Activated CD4-positive, alpha-beta memory T cell treated with anti-CD3 and anti-CD28 coated beads for 36 hours (primary cell): ENCODE data around the gene SREK1IP1. TPM values are rescaled to one million over a fixed set of nuclear protein-coding genes. Genes with fewer than 3 reads are reported as not detected.
"Not testable (repeated sequence)": the region's sequence is repeated elsewhere in the genome, so short reads cannot be mapped to it uniquely, and the experiment has no call there.

Experiments
- CTCF ChIA-PET: fragments of 350-600 bp; sonication (Branson Sonifier 250); formaldehyde crosslinking; loops from one replicate; lab custom pipeline; 2021; ENCODE audit warnings: antibody characterized with exemption, inconsistent platforms; lab: Charles Lee
- POLR2A ChIA-PET: fragments of 350-600 bp; sonication (Branson Sonifier 250); formaldehyde crosslinking; loops from one replicate; lab custom pipeline; 2021; ENCODE audit warnings: antibody characterized with exemption; lab: Charles Lee
- DNase-seq: peaks from one replicate; pipeline ENCODE4 v3.0.0-alpha.2; 2020
- H3K27ac Mint-ChIP-seq: one replicate; pipeline ENCODE4 v1.8.0; 2021; ENCODE audit warnings: mixed read lengths
- H3K27me3 Mint-ChIP-seq: one replicate; pipeline ENCODE4 v1.8.0; 2021; ENCODE audit warnings: mixed read lengths
- H3K36me3 Mint-ChIP-seq: one replicate; pipeline ENCODE4 v1.8.0; 2021; ENCODE audit warnings: mixed read lengths
- H3K4me1 Mint-ChIP-seq: one replicate; pipeline ENCODE4 v1.8.0; 2021; ENCODE audit warnings: low read depth, mixed read lengths
- H3K4me3 Mint-ChIP-seq: one replicate; pipeline ENCODE4 v1.8.0; 2021; ENCODE audit warnings: mild to moderate bottlenecking, mixed read lengths
- H3K9me3 Mint-ChIP-seq: one replicate; pipeline ENCODE4 v1.8.0; 2021; ENCODE audit warnings: mixed read lengths
- intact Hi-C: fragments of 100-400 bp; cut with micrococcal nuclease; formaldehyde crosslinking; loops from one replicate; pipeline ENCODE4 v1.15.1; 2023
- total RNA-seq, 2 experiments: library from RNA; stranded (reverse); gene quantifications; one replicate each; pipeline ENCODE4 v1.2.3, GENCODE V29; 2021

Gene SREK1IP1
- total RNA-seq, 2 experiments from 2014 or later: 20.2 to 24.3 TPM

DNA sequence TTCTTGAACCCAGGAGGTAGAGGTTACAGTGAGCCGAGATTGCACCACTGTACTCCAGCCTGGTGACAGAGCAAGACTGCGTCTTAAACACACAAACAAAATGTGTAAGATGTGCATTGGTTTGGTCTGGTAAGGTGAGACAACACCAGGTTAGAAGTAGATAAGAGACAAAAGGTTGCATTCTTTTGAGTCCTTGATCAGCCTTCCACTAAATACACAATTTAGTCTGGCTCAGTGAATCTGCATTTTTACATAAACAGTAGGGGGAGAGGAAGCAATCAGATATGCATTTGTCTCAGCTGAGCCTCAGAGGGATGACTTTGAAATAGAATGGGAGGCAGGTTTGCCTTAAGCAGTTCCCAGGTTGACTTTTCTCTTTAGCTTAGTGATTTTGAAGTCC is 62.4 kb downstream of the SREK1IP1 start:
- H3K36me3 Mint-ChIP-seq, H3K27ac Mint-ChIP-seq, H3K4me3 Mint-ChIP-seq, DNase-seq, intact Hi-C loops, H3K27me3 Mint-ChIP-seq, H3K4me1 Mint-ChIP-seq, CTCF ChIA-PET, H3K9me3 Mint-ChIP-seq: not testable (repeated sequence)
- POLR2A ChIA-PET: interaction anchor here (0.6 kb wide), 1 partner anchor 26 kb away, joined by 4 read pairs; no protein-coding TSS in a partner anchor

DNA sequence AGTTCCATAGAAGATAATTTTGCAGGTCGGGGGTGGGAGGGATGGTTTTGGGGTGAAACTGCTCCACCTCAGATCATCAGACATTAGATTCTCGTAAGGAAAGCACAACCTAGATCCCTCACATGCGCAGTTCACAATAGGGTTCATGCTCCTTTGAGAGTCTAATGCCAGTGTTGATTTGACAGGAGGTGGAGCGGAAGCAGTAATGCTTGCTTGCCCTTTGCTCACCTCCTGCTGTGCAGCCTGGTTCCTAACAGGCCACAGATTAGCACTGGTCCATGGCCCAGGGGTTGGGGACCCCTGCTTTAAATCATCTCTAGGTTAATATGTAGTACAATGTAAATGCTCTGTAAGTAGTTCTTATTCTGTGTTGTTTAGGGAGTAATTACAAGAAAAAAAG is 67.7 kb downstream of the SREK1IP1 start:
- ChIA-PET CTCF (no interaction called here), POLR2A (no interaction called here)
- Mint-ChIP-seq H3K36me3 (peaks cover 3% of the 10 kb centered on the region), H3K27ac (no peak overlapping the region), H3K27me3 (peaks cover 6% of the 10 kb centered on the region), H3K4me1 (no peaks in the 10 kb centered on the region), H3K4me3 (no peak overlapping the region), H3K9me3 (peaks cover 11% of the 10 kb centered on the region)
- DNase-seq: no peak
- intact Hi-C loops: no loop called here

DNA sequence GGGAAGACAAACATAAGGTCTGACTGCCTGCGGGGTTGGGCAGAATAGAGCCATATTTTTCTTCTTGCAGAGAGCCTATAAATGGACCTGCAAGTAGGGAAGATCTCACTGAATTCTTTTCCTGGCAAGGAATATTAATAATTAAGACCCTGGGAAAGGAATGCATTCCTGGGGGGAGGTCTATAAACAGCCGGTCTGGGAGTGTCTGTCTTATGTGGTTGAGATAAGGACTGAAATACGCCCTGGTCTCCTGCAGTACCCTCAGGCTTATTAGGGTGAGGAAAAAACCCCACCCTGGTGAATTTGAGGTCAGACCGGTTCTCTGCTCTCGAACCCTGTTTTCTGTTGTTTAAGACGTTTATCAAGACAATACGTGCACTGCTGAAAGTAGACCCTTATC is 72.1 kb downstream of the SREK1IP1 start:
- H3K36me3 Mint-ChIP-seq, CTCF ChIA-PET, POLR2A ChIA-PET, H3K4me3 Mint-ChIP-seq, H3K4me1 Mint-ChIP-seq, H3K27ac Mint-ChIP-seq, intact Hi-C loops, DNase-seq: not testable (repeated sequence)
- peaks cover 17% of the 10 kb centered on the region for H3K9me3 Mint-ChIP-seq
- H3K27me3 Mint-ChIP-seq: peaks cover 16% of the 10 kb centered on the region

DNA sequence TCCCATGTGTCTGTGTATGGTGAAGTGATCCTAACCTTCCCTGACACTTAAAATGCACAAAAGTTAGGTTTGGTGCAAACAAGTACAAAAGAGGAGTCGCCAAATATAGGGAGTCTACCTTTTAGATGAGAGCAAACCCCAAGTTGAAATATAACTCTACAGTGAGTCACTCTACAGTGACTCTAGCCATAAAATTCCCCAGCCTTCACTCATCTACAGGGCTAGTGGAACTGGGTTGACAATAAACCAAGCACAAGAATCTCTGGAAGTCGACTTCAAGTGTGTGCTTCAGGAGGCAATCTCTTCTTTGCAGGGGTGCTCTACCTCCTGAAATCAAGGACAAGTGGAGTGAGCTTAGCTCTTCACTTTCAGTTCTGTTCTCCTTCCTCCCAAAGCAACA is 74.9 kb downstream of the SREK1IP1 start:
- H3K27me3 Mint-ChIP-seq: peaks cover 30% of the 10 kb centered on the region
- no peak for DNase-seq
- ChIA-PET CTCF (no interaction called here), POLR2A (no interaction called here)
- peaks cover 17% of the 10 kb centered on the region for H3K9me3 Mint-ChIP-seq
- H3K27ac Mint-ChIP-seq: no peak overlapping the region
- peaks cover 3% of the 10 kb centered on the region for H3K36me3 Mint-ChIP-seq
- no peak overlapping the region for H3K4me3 Mint-ChIP-seq
- intact Hi-C loops: no loop called here
- peaks cover 10% of the 10 kb centered on the region for H3K4me1 Mint-ChIP-seq

DNA sequence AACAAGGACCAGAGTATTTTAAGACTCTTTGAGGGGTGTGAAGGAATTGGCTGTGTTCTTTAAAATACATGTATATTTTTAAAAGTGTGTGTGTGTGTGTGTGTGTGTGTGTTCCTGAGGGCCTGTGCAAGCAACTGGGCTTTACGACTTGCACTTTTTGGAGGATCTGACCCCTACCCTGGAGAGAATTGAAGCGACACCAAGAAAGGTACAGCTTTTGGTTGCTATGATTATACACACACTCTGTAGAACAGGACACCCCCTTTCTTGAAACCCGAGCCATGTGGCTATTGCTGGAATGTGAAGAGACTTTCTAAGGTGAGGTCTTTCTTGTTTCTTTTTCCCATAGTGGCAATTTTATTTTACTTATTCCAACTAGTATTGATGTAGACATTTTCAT is 77.2 kb downstream of the SREK1IP1 start:
- ChIA-PET CTCF (no interaction called here), POLR2A (no interaction called here)
- intact Hi-C loops: no loop called here
- peaks cover 10% of the 10 kb centered on the region for H3K4me1 Mint-ChIP-seq
- H3K27me3 Mint-ChIP-seq: peaks cover 32% of the 10 kb centered on the region
- no peak overlapping the region for H3K27ac Mint-ChIP-seq
- no peaks in the 10 kb centered on the region for H3K36me3 Mint-ChIP-seq
- H3K4me3 Mint-ChIP-seq: no peak overlapping the region
- H3K9me3 Mint-ChIP-seq: peaks cover 8% of the 10 kb centered on the region
- DNase-seq: no peak

DNA sequence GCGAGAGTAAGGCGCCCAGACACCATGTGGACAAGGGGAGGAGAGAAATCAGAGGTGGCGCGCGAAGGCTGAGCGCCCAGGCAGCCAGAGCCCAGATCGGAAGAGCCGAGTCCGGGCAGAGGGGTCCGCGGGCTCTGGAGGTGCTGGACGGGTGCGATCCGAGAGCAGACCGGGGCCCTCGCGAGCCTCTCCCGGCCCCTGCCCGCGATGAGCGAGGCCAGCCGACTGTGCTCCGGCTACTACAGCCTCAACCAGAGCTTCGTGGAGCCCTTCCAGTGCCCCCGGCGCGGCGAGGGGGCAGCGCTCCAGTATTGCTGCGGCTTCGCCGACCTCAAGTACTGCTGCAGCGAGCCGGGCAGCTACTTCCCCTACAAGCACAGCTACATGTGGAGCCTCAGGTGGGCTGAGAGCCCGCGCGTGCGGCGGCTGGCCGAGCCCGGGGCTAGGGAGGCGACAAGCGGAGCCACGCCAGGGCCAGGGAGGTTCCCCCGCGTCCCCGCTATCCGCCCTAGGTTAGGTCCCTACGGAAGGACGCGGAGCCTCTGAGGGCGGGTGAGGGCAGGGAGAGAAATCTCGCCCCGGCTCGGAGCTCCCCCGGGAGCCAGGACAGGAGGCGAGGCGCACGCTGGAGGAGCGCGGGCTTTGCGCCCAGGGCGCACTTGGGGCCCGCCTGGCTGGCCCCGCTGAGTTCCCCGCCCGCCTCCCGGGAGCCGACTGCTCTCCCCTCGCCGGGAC is 77.9 kb downstream of the SREK1IP1 start, which contains the start of gene SHISAL2B:
TSS of gene SHISAL2B (plus strand) at position 87 of the 735 bp plus-strand sequence. CDS start at position 208, 121 bp downstream.
- POLR2A ChIA-PET: no interaction called here
- CTCF ChIA-PET: interaction anchor here (0.7 kb wide), 1 partner anchor 88 kb away, joined by 3 read pairs; no protein-coding TSS in a partner anchor
- DNase-seq: no peak
- Mint-ChIP-seq H3K27me3 (peaks cover 32% of the 10 kb centered on the region), H3K9me3 (peaks cover 3% of the 10 kb centered on the region), H3K36me3 (no peaks in the 10 kb centered on the region), H3K27ac (no peak within 1 kb of the TSS), H3K4me1 (peaks cover 10% of the 10 kb centered on the region), H3K4me3 (no peak within 1 kb of the TSS)
- intact Hi-C loops: no loop called here

DNA sequence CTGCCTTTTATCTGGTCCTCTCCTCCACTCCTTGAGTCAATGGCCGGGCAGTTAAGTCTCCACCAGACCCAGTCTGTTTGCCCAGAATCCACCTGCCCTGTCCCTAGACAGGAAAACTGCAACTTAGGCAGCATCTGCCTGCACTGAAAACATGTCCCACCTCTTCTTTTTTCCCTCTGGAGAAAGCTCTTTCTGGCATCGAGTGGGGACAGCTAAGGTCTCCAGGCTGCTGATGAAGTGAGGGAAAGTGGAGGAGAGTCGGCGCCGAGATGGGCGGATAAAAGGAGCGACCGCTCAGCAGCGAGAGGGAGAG is 78.4 kb downstream of the SREK1IP1 start:
- no peak overlapping the region for H3K4me3 Mint-ChIP-seq
- no peaks in the 10 kb centered on the region for H3K36me3 Mint-ChIP-seq
- H3K27me3 Mint-ChIP-seq: peaks cover 32% of the 10 kb centered on the region
- no peak overlapping the region for H3K27ac Mint-ChIP-seq
- H3K9me3 Mint-ChIP-seq: no peaks in the 10 kb centered on the region
- ChIA-PET CTCF (no interaction called here), POLR2A (no interaction called here)
- H3K4me1 Mint-ChIP-seq: peaks cover 10% of the 10 kb centered on the region
- DNase-seq: no peak
- intact Hi-C loops: no loop called here

DNA sequence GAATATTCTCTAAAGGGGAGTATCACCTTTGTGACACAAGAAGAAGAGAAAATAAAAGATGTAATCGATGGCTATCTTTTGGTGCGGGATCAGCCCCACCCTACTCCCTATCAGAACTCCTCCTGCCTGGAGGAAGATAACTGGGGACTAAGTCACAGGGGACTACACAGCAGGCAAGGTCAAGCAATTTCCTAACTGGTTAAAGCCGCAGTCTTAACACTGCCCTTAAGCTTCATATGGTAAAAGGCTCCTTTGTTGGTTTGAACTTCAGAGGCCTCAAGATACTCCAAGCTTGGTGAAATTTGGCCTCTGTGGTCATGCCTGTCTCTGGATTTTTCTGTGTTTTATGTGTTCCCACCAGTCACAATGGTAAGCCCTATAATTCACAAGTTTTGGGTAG is 79.5 kb downstream of the SREK1IP1 start:
- H3K36me3 Mint-ChIP-seq: no peaks in the 10 kb centered on the region
- peaks cover 32% of the 10 kb centered on the region for H3K27me3 Mint-ChIP-seq
- H3K9me3 Mint-ChIP-seq: no peaks in the 10 kb centered on the region
- no peak overlapping the region for H3K4me3 Mint-ChIP-seq
- no peak overlapping the region for H3K27ac Mint-ChIP-seq
- ChIA-PET POLR2A (no interaction called here), CTCF (no interaction called here)
- no peak for DNase-seq
- peaks cover 10% of the 10 kb centered on the region for H3K4me1 Mint-ChIP-seq
- intact Hi-C loops: no loop called here

DNA sequence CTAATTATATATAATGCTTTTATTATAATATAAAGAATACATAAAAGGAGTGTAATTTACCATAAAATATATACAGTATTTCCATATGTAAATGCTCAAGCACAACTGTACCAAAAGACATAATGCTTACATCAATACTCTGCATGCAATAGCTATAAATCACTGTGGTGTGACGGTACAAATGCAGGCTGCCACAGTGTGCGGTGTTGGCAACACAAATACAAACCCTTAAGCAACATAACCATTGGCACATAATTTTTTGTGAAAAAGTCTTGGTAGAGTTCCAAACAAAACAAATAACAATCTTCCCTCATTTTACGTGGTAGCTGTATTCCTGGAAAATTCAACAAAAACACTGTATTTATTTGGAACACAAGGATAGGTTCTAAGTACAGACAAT is 80.1 kb downstream of the SREK1IP1 start:
- Mint-ChIP-seq H3K27ac (no peak overlapping the region), H3K4me3 (no peak overlapping the region), H3K4me1 (peaks cover 10% of the 10 kb centered on the region), H3K9me3 (no peaks in the 10 kb centered on the region), H3K27me3 (peaks cover 26% of the 10 kb centered on the region), H3K36me3 (no peaks in the 10 kb centered on the region)
- no peak for DNase-seq
- ChIA-PET POLR2A (no interaction called here), CTCF (no interaction called here)
- intact Hi-C loops: no loop called here

DNA sequence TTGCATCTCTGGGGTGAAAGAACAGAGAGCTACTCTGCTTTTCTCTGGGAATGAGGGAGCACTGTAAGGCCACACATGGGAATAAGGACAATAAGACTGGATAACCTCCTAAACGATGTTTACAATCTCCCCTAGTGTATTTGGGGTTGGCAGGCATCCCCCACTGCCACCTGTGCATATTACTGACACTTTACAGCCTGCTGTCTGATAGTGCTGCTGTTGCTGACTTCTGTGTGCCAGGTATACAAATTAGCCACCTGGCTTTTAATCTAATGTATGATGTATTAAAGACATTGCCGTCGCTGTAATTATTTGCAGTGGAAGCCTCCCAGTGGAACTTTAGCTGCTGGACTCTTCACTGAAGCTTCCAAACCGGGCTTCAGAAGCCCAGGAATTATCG is 82.6 kb downstream of the SREK1IP1 start:
- intact Hi-C loops: no loop called here
- H3K4me3 Mint-ChIP-seq: no peak overlapping the region
- H3K4me1 Mint-ChIP-seq: peaks cover 7% of the 10 kb centered on the region
- no peak overlapping the region for H3K27ac Mint-ChIP-seq
- CTCF ChIA-PET: no interaction called here
- H3K9me3 Mint-ChIP-seq: no peaks in the 10 kb centered on the region
- POLR2A ChIA-PET: no interaction called here
- H3K27me3 Mint-ChIP-seq: peaks cover 14% of the 10 kb centered on the region
- H3K36me3 Mint-ChIP-seq: no peaks in the 10 kb centered on the region
- no peak for DNase-seq

DNA sequence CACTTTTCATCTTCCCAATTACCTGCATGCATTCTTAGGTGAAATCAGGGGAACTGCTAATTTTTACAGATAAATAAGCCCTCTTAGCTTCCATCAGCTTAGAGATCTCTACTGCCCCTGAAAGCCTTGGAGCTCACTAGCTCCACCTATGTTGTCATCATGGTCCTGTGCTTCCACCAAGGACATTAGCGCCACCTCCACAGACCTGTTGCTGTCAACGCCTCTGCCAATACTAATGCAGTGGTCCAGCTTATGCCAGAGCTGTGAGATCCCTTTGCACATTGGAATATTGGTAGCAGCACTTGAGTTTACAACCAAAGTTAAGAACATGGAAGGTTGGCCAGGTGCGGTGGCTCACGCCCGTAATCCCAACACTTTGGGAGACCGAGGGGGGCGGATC is 85.9 kb downstream of the SREK1IP1 start:
- Mint-ChIP-seq H3K4me1 (no peaks in the 10 kb centered on the region), H3K27me3 (peaks cover 3% of the 10 kb centered on the region), H3K9me3 (no peaks in the 10 kb centered on the region), H3K4me3 (no peak overlapping the region), H3K36me3 (no peaks in the 10 kb centered on the region), H3K27ac (no peak overlapping the region)
- intact Hi-C loops: no loop called here
- ChIA-PET POLR2A (no interaction called here), CTCF (no interaction called here)
- no peak for DNase-seq

DNA sequence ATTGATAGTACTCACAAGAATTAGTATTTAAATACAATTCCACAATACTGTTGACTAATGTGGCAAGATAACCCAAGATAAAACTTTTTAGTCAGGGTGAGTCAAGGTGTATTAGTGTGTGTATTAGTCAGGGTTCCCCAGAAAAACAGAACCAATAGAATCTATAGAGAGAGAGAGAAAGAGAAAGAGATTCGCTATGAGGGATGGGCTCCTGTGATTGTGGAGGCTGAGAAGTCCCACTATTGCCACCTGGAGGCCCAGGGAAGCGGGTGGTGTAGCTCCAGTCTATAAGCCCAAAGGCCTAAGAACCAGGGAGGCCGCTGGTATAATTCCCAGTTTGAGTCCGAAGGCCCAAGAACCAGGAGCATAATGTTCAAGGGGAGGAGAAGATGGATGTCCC is 88.2 kb downstream of the SREK1IP1 start:
- Mint-ChIP-seq H3K27me3 (peaks cover 3% of the 10 kb centered on the region), H3K36me3 (no peaks in the 10 kb centered on the region), H3K27ac (no peak overlapping the region), H3K4me3 (no peak overlapping the region), H3K9me3 (no peaks in the 10 kb centered on the region), H3K4me1 (no peaks in the 10 kb centered on the region)
- DNase-seq: no peak
- CTCF ChIA-PET: no interaction called here
- POLR2A ChIA-PET: no interaction called here
- intact Hi-C loops: no loop called here

DNA sequence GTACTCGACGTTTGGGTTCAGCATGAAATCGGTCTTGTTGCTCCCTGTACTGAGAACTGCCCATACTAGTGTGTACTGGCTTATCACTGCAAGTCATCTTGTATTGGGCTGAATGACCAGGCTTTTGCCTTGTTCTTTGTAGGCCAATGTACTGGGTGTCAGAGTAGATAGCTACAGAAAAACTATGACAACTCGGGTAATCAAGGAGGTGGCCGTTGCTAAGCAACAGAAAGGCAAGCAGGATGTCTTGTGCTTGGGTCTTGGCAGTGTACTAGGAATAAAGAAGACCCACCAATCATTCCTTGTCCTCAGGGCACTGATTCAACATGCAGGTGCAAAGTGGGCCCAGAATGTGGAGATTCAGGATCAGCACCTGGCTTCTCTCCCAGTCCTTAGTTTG is 90.1 kb downstream of the SREK1IP1 start:
- ChIA-PET CTCF (no interaction called here), POLR2A (no interaction called here)
- H3K27ac Mint-ChIP-seq: no peak overlapping the region
- H3K27me3 Mint-ChIP-seq: peaks cover 3% of the 10 kb centered on the region
- H3K9me3 Mint-ChIP-seq: no peaks in the 10 kb centered on the region
- H3K4me1 Mint-ChIP-seq: no peaks in the 10 kb centered on the region
- no peak overlapping the region for H3K4me3 Mint-ChIP-seq
- no peak for DNase-seq
- intact Hi-C loops: no loop called here
- H3K36me3 Mint-ChIP-seq: no peaks in the 10 kb centered on the region
